ENCODE measurements around the gene ST6GALNAC4.
A peak's percentile ranks its signal among the peaks of the same experiment; 100 is the strongest.

Gene ST6GALNAC4

DNA sequence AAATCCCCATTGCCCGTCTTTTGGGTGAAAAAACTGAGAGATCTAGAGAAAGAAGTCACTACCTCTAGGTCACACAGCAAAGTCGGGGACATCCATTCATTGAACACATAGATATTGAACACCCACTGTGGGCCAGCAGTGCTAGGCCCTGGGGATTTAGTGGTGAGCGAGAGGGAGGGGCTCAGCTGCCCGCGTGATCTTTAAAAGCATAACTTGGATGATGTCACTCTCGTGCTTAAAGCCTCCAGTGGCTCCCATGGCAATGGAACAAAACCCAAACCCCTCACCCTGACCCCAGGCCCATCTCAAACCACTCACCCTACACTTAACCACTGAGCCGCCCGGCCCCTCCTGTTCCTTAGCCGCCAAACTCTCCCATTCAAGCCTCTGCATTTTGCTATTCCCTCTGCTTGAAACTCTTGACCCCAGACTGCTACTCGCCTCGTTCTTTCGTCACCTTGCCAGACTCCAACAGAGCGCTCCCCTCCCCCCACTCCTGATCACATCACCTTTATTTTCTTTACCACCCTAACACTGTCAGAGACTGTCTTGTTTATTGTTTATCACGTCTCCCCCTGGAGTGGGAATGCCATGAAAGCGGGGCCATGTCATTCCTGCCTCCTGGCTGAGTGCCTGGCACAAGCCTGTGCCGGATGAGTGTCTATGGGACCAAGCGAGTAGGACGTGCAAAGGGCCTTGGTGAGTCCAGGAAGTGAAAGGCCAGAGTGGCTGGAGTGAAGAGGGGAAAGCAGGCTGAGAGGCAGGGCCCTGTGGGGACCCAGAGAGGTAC is 14.4 kb upstream of the ST6GALNAC4 start:
- DNase-seq (ENCODE audit: low read depth in 1 of 2, low spot score in 1 of 2): no peak

DNA sequence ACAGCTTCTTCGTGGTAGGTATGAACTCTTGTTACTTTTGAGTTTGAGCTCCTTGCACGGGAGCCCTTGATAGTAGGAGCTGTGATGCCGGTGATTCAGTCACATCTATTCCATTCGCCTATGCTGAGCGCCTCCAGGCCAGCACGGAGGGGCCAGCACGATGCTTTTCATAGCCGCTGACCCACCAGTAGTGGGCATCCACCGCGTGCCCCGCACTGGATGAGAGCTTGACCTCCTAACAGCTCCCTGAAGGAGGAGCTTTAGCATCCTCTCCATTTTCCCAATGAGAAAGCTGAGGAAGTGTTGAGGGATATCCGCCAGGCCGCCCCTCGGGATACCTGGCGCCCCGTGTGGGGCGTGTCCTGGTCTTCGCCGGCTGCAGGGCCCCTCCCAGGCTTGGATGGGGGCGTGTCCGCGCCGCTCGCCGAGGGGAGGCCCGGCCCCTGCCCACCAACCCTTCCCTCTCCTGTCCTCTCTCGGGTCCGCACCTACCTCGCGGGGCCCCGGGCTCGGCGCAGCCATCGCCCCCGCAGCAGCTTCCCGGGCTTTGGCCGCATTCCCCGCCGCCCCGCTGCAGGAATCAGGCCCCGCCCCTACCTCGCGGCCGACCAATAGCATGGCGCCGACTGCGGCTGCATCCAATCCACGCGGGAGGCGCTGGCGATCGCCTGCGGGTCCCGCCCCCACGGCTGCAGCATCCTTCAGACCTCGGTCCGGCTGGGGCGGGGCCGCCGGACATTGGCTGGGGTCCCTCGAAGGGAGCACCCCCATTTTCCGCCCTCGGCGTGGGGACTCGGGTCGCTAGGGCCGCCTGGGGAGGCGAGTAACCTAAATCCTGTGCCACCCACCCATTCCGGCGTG is 13.6 kb upstream of the ST6GALNAC4 start, which contains the start of gene PIP5KL1:
Gene PIP5KL1, minus strand, starts transcription at position 547 of the 861 bp plus-strand sequence. Its CDS starts 25 bp downstream, at position 522.
- DNase-seq (ENCODE audit: low read depth in 1 of 2, low spot score in 1 of 2): peak; percentile 56 to 63

DNA sequence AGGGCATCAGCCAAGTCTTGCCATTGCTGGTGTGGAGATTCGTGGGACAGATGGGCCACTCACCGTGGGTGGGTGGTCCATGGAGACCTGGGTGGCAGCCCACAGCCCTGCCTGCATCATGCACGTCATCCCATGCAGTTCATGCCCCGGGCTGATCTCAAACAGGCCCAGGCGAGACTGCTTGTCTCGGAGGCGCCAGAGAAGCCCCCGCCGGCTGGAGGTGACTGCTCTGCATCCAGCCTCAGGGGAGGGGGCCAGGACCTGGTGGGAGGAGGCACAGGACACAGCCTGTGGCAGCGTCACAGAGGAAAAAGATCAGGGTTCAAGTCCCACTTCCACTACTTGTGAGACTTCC is 12.8 kb upstream of the ST6GALNAC4 start:
- DNase-seq (ENCODE audit: low read depth in 1 of 2, low spot score in 1 of 2): no peak

DNA sequence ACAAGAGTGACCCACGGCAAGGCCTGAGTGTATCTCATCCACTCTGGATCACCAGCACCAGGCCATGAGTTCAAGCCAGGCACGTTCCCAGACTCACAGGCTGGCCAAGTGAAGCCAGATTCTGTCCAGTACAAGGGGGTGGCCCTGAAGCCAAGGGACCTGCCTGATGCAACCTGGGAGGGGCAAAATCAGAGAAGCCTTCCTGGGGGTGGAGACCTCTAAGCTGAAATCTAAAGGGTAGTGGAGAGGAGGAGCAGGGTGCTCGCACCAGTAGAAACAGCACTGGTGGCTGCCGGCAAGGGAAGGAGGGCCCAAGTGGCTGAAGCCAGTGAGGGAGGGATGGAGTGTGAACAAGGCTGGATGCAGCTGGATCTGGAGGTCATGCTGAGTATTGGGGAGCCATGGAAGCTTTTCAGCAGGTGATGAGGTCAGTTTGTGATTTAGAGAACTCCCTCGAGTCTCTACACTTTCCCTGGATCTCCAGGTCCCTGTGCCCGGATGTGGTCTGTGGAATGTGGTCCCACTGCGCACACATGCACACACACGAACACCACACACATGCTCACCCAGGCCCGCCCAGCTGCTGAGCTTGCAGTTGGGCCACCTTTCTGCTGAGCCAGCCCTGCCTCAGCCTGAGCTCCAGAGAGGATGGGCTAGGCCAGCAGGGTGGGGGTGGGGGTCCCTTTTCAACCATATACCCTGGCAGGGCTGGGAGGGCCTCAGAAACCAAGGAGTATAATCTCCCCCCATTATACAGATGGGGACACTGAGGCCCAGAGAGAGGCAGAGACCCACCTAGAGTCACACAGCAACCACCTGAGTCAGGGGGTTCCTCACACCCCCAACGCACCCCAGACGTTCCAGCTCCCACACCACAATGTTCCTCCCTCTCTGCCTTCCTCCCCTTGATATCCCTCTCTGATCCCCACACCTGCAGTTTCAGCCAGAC is 12.1 kb upstream of the ST6GALNAC4 start:
- DNase-seq (ENCODE audit: low read depth in 1 of 2, low spot score in 1 of 2): no peak

DNA sequence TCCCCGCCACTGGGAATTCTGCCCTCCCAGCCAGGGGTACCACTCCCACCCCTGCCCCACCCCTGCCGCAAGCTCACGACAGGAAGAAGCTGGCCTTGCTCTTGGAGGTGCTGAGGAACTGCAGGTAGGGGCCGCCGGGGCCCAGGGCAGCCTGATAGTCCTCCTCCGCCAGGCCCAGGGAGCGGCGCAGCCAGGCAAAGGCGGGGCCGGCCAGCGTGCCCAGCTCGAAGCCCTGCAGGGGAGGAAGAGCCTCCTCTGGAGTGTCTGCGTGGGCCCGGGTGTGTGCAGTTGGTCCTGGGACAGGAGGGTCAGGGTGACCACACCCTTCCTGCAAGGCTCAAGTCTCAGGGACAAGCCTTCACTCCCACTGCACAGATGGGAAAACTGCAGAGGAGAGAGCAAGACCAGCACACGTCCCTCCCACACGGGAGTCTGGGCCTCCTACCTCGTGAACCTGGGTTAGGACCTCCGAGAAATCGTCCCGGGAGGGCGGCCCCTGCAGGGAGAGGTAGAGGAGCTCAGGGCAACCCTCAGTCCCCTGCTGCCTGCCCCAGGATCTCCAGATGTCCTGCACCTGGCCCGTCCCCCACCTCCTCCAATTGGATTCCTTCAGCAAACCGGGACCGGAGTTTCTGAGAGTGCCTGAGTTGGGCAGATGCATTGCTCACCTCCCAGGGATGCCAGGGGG is 11.3 kb upstream of the ST6GALNAC4 start:
- no peak for DNase-seq (ENCODE audit: low read depth in 1 of 2, low spot score in 1 of 2)

DNA sequence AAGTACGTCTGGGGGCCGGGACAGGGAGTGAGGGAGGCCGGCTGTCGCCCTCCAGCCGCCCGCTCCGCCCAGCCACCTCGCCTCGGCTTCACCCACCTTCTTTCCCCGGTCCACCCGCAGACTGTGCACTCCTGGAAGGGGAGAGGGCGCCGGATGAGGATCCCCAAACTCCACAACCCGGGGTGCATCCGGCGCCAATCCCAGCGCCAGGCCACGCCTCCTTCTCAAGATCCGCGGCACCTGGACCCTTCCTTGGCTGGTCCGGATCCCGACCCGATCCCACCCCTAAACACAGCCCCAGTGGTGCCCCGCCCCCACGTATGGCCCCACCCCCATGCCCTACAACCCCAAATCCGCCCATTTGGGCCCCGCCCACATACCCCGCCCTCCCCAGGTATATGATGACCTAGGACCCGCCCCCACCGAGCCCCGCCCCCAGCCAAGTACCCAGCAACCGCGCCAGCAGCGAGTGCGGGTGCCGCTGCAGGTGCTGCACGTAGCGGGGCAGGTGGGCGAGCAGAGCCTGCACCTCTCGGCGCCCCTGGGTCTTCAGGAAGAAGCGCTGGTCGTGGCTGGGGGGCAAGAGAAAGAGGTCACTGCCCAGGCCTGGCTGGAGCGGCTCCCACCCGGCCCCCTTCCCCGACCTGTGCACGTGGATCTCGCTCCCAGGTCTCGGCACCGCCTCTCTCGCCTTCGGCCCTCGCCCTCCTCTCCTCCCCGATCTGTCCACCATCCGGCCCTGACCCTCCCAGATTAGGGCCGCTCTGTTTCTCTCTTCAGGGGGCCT is 10.6 kb upstream of the ST6GALNAC4 start:
- peak; percentile 50 to 64 for DNase-seq (ENCODE audit: low read depth in 1 of 2, low spot score in 1 of 2)

DNA sequence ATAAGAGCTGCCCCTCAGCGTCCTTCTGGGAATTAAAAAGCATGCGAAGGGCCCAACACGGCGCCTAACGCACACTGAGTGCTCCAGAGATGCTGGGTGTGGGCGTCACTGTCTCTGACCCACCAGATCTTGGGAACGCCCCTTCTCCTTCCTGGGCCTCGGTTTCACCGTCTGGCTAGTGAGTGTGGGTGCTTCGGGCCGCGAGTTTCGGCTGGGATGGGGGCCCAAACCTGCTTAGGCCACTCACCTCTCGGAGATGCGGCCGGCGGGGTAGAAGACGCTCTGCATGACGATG is 10.0 kb upstream of the ST6GALNAC4 start:
- DNase-seq (ENCODE audit: low read depth in 1 of 2, low spot score in 1 of 2): no peak

DNA sequence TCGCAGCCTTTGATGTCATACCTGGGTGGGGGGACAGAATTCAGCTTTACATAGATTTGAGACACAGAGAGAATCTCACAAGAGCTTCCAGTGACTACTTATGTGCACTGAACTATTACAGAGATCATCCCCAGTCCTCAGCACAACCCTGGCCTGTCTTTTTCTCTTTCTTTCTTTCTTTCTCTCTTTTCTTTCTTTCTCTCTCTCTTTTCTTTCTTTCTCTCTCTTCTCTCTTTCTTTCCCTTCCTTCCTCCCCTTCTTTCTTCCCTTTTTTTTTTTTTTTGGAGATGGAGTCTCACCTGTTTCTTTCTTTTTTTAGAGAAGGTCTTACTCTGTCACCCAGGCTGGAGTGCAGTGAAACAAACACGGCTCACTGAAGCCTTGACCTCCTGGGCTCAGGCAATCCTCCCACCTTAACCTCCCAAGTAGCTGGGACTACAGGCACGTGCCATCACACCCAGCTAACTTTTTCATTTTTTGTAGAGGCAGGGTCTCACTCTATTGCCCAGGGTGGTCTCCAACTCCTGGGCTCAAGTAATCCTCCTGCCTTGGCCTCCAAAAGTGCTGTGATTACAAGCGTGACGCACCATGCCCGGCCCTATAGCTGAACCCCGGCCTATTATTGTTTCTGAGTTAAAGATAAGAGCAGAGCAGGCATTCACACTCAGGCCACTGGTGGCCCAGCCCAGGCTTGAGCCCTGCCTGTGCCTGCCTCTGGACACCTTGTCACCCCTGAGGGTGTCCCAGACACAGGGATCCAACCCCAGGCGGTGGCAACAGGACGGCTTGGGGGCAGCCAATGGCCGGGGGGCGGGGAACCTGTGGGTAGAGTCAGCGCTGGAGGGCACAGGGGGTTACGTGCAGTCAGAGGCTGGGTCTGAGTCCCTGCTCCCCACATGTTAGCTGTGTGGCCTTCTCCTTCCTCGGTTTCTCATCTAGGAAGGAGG is 9.4 kb upstream of the ST6GALNAC4 start:
- no peak for DNase-seq (ENCODE audit: low read depth in 1 of 2, low spot score in 1 of 2)

DNA sequence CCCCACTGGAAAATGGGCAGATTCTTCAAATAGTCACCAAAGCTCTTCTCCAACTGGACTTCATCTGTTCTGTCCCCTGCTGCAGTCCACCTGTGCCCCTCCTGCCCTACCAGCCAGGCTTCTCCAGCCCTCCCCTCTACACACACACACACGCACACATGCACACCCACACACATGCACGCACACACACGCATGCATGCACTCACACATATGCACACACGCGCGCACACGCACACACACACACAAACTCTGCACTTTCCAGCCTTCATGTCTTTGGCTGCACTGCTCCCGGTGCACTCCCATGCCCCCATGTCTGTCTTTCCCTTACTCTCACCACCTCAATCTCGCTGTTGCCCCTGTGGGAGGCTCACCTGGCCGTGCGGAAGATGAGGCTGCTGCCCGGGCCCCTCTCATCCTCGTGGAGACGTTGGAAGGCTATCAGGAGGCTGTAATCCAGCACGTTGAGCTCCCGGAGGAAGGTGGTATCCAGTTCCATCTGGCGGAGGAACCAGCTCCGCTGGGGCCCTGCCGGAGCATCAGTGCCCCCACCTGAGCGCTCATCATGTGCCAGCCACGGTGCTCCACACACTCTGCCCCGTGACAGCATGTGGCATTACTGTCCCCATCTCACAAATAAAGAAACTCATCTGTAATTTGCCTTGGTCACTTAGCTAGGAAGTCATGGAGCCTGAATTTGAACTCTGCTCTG is 8.0 kb upstream of the ST6GALNAC4 start:
- DNase-seq (ENCODE audit: low read depth in 1 of 2, low spot score in 1 of 2): no peak

DNA sequence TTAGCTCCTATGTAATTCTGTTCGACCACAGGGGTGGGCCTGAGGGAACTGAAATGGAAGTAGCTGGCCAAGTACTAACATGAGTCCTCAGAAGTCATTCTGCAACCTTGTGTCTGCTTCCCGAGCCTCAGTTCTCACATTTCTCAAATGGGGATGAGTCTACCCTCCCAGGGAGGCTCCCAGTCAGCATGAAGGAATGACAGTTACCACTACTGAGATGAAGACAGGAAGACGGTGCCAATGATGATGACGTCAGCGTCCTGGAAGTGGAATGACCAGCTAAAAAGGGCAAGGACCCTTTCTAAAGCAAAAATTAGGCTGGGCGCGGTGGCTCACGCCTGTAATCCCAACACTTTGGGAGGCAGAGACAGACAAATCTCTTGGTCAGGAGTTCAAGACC is 6.9 kb upstream of the ST6GALNAC4 start:
- no peak for DNase-seq (ENCODE audit: low read depth in 1 of 2, low spot score in 1 of 2)

DNA sequence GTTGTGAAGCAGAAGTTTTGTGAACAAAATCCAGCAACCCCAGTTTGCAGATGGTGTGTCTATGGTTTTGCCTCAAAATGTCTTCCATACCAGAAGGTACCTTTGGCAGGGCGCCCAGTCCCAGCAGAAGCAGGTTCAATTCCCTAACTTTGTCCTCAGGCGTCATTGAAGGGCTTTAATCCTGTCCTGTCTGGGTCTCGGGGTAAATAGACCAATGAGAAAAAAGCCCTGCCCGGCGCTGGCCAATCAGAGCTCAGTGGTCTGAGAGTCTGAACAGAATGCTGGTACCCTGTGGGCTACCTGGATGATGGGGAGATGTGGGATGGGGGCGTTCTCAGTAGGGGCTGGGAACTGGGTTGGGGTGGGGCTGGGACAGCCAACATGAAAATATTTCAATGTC is 6.2 kb upstream of the ST6GALNAC4 start:
- no peak for DNase-seq (ENCODE audit: low read depth in 1 of 2, low spot score in 1 of 2)

DNA sequence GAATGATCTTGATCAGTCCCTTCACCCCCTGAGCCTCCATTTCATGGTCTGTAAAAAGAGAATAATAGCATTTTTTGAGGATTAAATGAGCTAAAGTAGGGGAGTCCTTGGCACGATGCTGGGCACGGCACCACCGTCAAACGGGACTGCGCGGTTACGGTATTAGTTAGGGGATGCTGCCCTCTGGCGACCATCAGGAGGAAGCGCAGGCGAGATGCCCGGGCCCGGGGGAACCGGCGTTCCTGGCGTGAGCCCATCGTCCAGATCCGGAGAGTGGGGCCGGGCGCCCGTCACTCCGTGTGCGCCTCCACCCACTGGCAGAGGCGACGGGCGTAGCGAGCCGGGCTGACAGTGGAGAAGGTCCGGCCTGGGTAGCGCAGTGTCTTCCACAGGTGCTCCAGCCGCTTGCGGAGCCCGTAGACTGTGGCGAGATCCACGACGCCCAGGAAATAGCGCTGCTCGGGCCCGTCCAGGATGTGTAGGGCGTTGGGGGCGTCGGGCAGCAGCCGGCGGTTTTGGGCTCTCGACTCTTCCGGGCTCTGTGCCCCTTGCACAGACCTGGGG is 4.8 kb upstream of the ST6GALNAC4 start:
- DNase-seq (ENCODE audit: low read depth in 1 of 2, low spot score in 1 of 2): peak; percentile 65 to 67

DNA sequence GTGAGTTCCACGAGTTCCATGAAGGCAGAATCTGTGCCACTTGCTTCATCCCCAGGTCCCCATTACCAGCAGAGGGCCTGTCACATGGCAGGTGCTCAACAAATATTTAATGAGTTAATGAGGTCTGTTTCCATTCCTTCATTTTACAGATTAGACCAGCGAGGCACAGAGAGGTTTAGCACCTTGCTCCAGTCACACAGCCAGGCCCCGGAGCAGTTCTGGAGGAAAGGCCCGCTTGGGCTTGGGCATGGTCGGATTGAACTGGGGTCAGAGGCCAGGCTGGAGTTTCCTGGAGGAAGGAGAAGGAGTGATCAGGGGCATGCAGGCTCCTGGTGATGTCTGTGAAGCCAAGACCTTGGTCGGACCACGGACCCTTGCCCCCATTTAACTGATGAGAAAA is 4.0 kb upstream of the ST6GALNAC4 start:
- DNase-seq (ENCODE audit: low read depth in 1 of 2, low spot score in 1 of 2): no peak

DNA sequence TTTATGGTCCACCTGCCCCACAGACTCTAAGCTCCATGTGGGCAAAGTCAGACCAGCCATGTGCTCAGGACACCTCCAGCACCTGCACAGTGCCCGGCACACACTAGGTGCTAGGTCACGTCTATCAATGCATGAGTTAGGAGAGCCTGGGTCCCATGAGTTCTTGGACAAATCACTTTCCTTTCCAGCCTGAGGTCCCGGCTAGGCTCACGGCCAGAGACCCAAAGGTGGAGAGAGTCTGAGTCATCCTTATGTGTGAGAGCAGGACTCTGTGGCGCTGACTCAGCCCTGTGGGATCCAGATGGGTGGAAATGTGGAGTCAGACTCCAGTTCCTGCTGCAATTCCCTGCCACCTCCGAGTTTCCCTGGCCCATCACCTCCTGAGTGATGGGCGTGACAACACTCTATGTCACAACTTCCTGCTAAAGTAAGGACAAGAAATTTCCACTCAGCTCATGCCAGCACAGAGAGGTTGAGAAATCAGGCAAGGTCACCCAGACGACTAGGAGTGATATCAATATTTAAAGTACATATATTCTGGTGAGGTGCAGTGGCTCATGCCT is 2.5 kb upstream of the ST6GALNAC4 start:
- DNase-seq (ENCODE audit: low read depth in 1 of 2, low spot score in 1 of 2): no peak

DNA sequence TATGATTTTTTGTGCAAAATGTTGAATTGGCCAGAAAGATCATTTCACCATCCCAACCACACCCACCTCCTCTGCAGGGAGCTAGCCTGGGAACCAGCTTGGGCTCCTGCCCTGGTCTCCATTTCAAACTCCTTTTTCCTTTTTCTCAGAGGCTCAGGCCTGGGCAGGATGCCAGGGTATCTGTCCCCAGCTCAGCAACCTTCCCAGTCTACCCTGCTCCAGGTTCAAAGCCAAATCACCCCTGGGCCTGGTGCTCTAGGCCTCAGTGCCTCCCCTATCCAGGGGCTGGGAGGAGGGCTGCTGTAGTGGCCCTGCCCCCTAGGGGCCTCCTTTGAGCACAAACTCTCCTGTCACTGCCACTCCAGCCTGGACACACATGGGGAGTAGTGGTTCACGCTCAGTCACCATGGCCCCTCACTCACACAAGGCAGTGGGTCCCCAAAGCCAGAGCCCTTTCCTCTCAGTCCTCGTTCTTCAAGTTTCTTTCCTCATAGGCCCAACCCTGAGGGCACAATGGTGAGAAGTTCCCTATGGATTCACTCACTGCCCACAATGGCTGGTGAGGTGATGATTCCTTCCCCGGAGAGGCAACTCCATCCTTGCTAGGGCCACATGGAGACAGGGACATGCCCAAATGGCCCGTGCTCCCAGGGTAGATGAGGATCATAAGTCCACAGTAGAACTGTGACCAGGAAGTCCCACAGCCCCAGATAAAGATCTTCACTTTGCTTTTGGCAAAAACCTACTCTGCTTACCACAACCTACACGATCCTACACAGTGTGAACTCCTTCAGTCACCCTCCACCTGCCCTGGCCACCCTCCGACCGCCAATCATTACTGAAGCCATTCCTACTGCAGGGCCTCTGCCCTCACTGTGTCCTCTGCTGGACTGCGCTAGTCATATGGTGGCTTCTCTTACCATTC is 1.6 kb upstream of the ST6GALNAC4 start:
- no peak for DNase-seq (ENCODE audit: low read depth in 1 of 2, low spot score in 1 of 2)

DNA sequence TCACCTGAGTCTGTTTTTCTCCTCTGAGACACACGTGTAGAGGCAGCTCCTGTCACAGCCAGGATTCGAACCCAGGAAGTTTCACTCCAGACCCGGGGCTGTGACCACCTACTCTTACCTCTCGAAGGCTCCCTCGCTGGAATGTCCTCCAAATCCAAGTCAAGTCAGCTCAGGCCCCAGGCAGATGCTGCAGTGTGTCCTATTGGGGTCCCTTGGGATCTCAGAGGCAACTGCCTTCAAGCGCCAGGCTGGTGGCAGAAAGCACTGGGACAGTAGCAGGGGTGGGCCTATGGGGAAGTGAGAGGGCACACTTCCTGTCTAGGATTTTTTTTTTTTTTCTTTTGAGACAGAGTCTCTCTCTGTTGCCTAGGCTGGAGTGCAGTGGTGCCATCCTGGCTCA is 762 bp upstream of the ST6GALNAC4 start:
- no peak for DNase-seq (ENCODE audit: low read depth in 1 of 2, low spot score in 1 of 2)

Data from stimulated activated CD4-positive, alpha-beta T cell treated with anti-CD3 and anti-CD28 coated beads, Interleukin-15, amount 100 ng/mL, for 1 hour (primary cell).